GM21825 (cell line): ENCODE measurements around the gene HDAC10.
"Not testable (repeated sequence)": the region's sequence is repeated elsewhere in the genome, so short reads cannot be mapped to it uniquely, and the experiment has no call there.

Source experiments
- ATAC-seq: cut with Tn5 transposase; IDR thresholded peaks from one replicate; pipeline ENCODE4 v1.9.1; 2021; ENCODE audit warnings: mild to moderate bottlenecking, moderate library complexity; ENCODE audit not compliant: unreplicated experiment

HDAC10 gene

GRCh38 chr22:50205781-50206569 lies 45.1 kb downstream of the HDAC10 start:
- ATAC-seq: no peak

GRCh38 chr22:50204998-50205397 lies 46.1 kb downstream of the HDAC10 start:
- not testable (repeated sequence) for ATAC-seq

- ATAC-seq: no peak
These were observed 46.5 kb downstream of the HDAC10 start for GRCh38 chr22:50204571-50204970.

GRCh38 chr22:50203288-50203687 lies 47.8 kb downstream of the HDAC10 start:
- no peak for ATAC-seq

- ATAC-seq: no peak
These were observed 48.9 kb downstream of the HDAC10 start for GRCh38 chr22:50202130-50202666.

- ATAC-seq: peak; percentile 19
These were observed 49.6 kb downstream of the HDAC10 start for GRCh38 chr22:50201191-50202129.

- ATAC-seq: peak; percentile 62
These were observed 50.4 kb downstream of the HDAC10 start, which contains the start of gene SELENOO for GRCh38 chr22:50200461-50201190. Gene SELENOO, plus strand, starts transcription at chr22:50201011. Its CDS starts 26 bp downstream, at chr22:50201037.

GRCh38 chr22:50199829-50200460 lies 51.1 kb downstream of the HDAC10 start:
- peak; percentile 2 for ATAC-seq

- no peak for ATAC-seq
These were observed 51.8 kb downstream of the HDAC10 start for GRCh38 chr22:50199251-50199721.

- ATAC-seq: no peak
These were observed 52.4 kb downstream of the HDAC10 start for GRCh38 chr22:50198624-50199017.

- no peak for ATAC-seq
These were observed 53.0 kb downstream of the HDAC10 start for GRCh38 chr22:50197856-50198623.

- no peak for ATAC-seq
These were observed 53.9 kb downstream of the HDAC10 start for GRCh38 chr22:50197000-50197800.

GRCh38 chr22:50196256-50196655 lies 54.8 kb downstream of the HDAC10 start:
- no peak for ATAC-seq
